ENCODE results near the gene ZFYVE9.

Gene ZFYVE9

DNA sequence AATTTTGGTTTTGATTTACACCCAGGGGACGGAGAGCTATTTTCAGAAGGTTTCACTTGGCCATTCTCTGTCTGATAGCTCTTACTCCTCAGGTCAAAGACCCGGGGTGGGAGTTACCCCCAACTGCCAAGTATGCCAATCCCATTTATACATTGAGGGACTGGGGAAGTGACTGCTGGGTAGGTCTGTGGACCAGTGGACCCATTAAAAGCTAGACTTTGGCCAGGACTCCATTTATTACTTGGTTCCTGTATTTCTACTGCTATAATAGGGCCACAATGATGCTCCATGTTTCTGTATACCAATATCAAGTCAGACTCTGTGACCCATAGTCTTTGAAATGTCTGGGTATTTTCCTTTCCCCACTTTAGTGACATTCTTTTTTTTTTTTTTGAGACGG is 14.6 kb downstream of the ZFYVE9 start:
- ATAC-seq, result no peak

DNA sequence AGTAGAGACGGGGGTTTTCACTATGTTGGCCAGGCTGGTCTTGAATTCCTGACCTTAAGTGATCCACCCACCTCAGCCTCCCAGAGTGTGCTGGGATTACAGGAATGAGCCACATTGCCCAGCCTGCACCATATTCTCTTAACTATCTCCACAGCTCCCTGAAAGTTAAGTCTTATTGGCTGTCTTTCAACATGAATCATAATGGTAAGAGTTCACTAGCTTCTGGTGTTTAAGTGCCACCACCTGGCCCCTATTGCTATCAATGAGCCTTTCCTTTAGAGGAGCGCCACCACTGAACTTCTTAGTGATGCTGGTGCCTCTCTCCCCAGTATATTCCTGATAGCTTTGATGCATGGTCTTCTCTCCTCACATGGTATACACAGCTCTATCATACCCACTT is 15.7 kb downstream of the ZFYVE9 start:
- peak; percentile 37; the same call in 1 of the 3 replicates for ATAC-seq
- no peak for TF ChIP-seq ISL1 (CRISPR knock-in tag; IDR thresholded peaks at IDR 0.05)
- TF ChIP-seq, protein P1, sequence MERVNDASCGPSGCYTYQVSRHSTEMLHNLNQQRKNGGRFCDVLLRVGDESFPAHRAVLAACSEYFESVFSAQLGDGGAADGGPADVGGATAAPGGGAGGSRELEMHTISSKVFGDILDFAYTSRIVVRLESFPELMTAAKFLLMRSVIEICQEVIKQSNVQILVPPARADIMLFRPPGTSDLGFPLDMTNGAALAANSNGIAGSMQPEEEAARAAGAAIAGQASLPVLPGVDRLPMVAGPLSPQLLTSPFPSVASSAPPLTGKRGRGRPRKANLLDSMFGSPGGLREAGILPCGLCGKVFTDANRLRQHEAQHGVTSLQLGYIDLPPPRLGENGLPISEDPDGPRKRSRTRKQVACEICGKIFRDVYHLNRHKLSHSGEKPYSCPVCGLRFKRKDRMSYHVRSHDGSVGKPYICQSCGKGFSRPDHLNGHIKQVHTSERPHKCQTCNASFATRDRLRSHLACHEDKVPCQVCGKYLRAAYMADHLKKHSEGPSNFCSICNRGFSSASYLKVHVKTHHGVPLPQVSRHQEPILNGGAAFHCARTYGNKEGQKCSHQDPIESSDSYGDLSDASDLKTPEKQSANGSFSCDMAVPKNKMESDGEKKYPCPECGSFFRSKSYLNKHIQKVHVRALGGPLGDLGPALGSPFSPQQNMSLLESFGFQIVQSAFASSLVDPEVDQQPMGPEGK (CRISPR knock-in tag; IDR thresholded peaks at IDR 0.05; ENCODE audit: borderline replicate concordance), result no peak
- TF ChIP-seq ZNF70 (CRISPR knock-in tag; IDR thresholded peaks at IDR 0.05), result no peak
- TF ChIP-seq, protein P2, sequence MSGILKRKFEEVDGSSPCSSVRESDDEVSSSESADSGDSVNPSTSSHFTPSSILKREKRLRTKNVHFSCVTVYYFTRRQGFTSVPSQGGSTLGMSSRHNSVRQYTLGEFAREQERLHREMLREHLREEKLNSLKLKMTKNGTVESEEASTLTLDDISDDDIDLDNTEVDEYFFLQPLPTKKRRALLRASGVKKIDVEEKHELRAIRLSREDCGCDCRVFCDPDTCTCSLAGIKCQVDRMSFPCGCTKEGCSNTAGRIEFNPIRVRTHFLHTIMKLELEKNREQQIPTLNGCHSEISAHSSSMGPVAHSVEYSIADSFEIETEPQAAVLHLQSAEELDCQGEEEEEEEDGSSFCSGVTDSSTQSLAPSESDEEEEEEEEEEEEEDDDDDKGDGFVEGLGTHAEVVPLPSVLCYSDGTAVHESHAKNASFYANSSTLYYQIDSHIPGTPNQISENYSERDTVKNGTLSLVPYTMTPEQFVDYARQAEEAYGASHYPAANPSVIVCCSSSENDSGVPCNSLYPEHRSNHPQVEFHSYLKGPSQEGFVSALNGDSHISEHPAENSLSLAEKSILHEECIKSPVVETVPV (CRISPR knock-in tag; IDR thresholded peaks at IDR 0.05), result no peak
- no peak for TF ChIP-seq ZFP3 (CRISPR knock-in tag; IDR thresholded peaks at IDR 0.05)
- TF ChIP-seq CSDC2 (CRISPR knock-in tag; IDR thresholded peaks at IDR 0.05), result no peak
- TF ChIP-seq BACH2 (CRISPR knock-in tag; IDR thresholded peaks at IDR 0.05; ENCODE audit: borderline replicate concordance), result no peak
- no peak for TF ChIP-seq TOX (CRISPR knock-in tag; IDR thresholded peaks at IDR 0.05; ENCODE audit: borderline replicate concordance)
- TF ChIP-seq, protein P3, sequence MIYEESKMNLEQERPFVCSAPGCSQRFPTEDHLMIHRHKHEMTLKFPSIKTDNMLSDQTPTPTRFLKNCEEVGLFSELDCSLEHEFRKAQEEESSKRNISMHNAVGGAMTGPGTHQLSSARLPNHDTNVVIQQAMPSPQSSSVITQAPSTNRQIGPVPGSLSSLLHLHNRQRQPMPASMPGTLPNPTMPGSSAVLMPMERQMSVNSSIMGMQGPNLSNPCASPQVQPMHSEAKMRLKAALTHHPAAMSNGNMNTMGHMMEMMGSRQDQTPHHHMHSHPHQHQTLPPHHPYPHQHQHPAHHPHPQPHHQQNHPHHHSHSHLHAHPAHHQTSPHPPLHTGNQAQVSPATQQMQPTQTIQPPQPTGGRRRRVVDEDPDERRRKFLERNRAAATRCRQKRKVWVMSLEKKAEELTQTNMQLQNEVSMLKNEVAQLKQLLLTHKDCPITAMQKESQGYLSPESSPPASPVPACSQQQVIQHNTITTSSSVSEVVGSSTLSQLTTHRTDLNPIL (CRISPR knock-in tag; IDR thresholded peaks at IDR 0.05; ENCODE audit: low read depth), result no peak
- no peak for TF ChIP-seq SNAI2 (CRISPR knock-in tag; IDR thresholded peaks at IDR 0.05)
- no peak for TF ChIP-seq GLIS3 (CRISPR knock-in tag; IDR thresholded peaks at IDR 0.05)
- no peak for TF ChIP-seq RARB (CRISPR knock-in tag; IDR thresholded peaks at IDR 0.05)
- no peak for TF ChIP-seq OSR1 (CRISPR knock-in tag; IDR thresholded peaks at IDR 0.05)
- no peak for TF ChIP-seq ZNF565 (CRISPR knock-in tag; conservative IDR thresholded peaks at IDR 0.05; ENCODE audit: low read depth)
- no peak for TF ChIP-seq ESRRG (CRISPR knock-in tag; IDR thresholded peaks at IDR 0.05)
- no peak for TF ChIP-seq PPARA (CRISPR knock-in tag; IDR thresholded peaks at IDR 0.05; ENCODE audit: borderline replicate concordance)
- TF ChIP-seq, protein P4, sequence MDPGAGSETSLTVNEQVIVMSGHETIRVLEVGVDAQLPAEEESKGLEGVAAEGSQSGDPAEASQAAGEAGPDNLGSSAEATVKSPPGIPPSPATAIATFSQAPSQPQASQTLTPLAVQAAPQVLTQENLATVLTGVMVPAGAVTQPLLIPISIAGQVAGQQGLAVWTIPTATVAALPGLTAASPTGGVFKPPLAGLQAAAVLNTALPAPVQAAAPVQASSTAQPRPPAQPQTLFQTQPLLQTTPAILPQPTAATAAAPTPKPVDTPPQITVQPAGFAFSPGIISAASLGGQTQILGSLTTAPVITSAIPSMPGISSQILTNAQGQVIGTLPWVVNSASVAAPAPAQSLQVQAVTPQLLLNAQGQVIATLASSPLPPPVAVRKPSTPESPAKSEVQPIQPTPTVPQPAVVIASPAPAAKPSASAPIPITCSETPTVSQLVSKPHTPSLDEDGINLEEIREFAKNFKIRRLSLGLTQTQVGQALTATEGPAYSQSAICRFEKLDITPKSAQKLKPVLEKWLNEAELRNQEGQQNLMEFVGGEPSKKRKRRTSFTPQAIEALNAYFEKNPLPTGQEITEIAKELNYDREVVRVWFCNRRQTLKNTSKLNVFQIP (CRISPR knock-in tag; IDR thresholded peaks at IDR 0.05; ENCODE audit: borderline replicate concordance, low read depth), result no peak
- TF ChIP-seq ZNF8 (CRISPR knock-in tag; IDR thresholded peaks at IDR 0.05), result no peak
- no peak for TF ChIP-seq TCF4 (CRISPR knock-in tag; IDR thresholded peaks at IDR 0.05; ENCODE audit: borderline replicate concordance)
- no peak for TF ChIP-seq ZFP30 (CRISPR knock-in tag; IDR thresholded peaks at IDR 0.05)

More for the DNA sequence above, 14.6 kb downstream of the ZFYVE9 start:
- TF ChIP-seq ZNF70 (CRISPR knock-in tag; IDR thresholded peaks at IDR 0.05) (no peak), ARNTL (CRISPR knock-in tag; IDR thresholded peaks at IDR 0.05; ENCODE audit: borderline replicate concordance, low read depth) (no peak), ZNF8 (CRISPR knock-in tag; IDR thresholded peaks at IDR 0.05) (no peak), BACH2 (CRISPR knock-in tag; IDR thresholded peaks at IDR 0.05; ENCODE audit: borderline replicate concordance) (no peak), GLIS3 (CRISPR knock-in tag; IDR thresholded peaks at IDR 0.05) (no peak), ZC3H10 (CRISPR knock-in tag; IDR thresholded peaks at IDR 0.05) (no peak), SNAI2 (CRISPR knock-in tag; IDR thresholded peaks at IDR 0.05) (no peak), ZNF565 (CRISPR knock-in tag; conservative IDR thresholded peaks at IDR 0.05; ENCODE audit: low read depth) (no peak), ZFP30 (CRISPR knock-in tag; IDR thresholded peaks at IDR 0.05) (no peak), ZFP3 (CRISPR knock-in tag; IDR thresholded peaks at IDR 0.05) (no peak)
- TF ChIP-seq, protein P1 (CRISPR knock-in tag; IDR thresholded peaks at IDR 0.05; ENCODE audit: borderline replicate concordance), result no peak
- TF ChIP-seq, protein P2 (CRISPR knock-in tag; IDR thresholded peaks at IDR 0.05), result no peak
